GM12878 (cell line): ENCODE results near the gene PSMD1. TPM values are rescaled to one million over a fixed set of nuclear protein-coding genes. Genes with fewer than 3 reads are reported as not detected.

Source experiments
- ATAC-seq: fragments of 200-7000 bp; cut with Tn5 transposase; 3 replicates; pipeline ENCODE4 v1.9.1; 2020; ENCODE audit warnings: mild to moderate bottlenecking, moderate library complexity
- BruUV-seq: library from RNA; stranded (reverse); fragments of 400-500 nt; replicated peaks from 2 replicates; lab custom pipeline; 2021; lab: Mats Ljungman, UMichigan
- CTCF ChIA-PET: fragments of 300-600 bp; sonication (Branson Sonifier 250); formaldehyde crosslinking; extraction: SDS; loops from one replicate; lab custom pipeline; 2021; ENCODE audit warnings: inconsistent platforms; lab: Yijun Ruan, JAX
- POLR2A ChIA-PET: fragments of 350-600 bp; formaldehyde crosslinking; extraction: SDS; loops from one replicate; lab custom pipeline; 2021; ENCODE audit warnings: inconsistent platforms; lab: Charles Lee
- RAD21 ChIA-PET: fragments of 300-600 bp; sonication (Branson Sonifier 250); formaldehyde crosslinking; loops from one replicate; lab custom pipeline; 2023; ENCODE audit warnings: antibody characterized with exemption; ENCODE audit not compliant: unreplicated experiment; lab: Charles Lee
- SMC1A ChIA-PET: fragments of 300-600 bp; sonication (Branson Sonifier 250); formaldehyde crosslinking; loops from one replicate; lab custom pipeline; 2023; ENCODE audit not compliant: unreplicated experiment, uncharacterized antibody; lab: Charles Lee
- DNase-seq: peaks from one replicate; pipeline ENCODE4 v3.0.0-alpha.2; 2011; ENCODE audit warnings: low read depth, low spot score
- FAIRE-seq: peaks from 3 replicates; lab custom pipeline; 2011; peaks lifted over from hg19 to GRCh38; lab: Jason Lieb, UNC
- H2AFZ ChIP-seq: 2 replicates; pipeline ENCODE4 v1.6.0; 2011; ENCODE audit warnings: low read depth, low read length, control low read depth; ENCODE audit not compliant: control insufficient read depth
- H3K27ac ChIP-seq: 2 replicates; pipeline ENCODE4 v1.5.1; 2011; ENCODE audit warnings: control low read depth; ENCODE audit not compliant: control insufficient read depth, insufficient read depth
- H3K27me3 ChIP-seq, 2 experiments: replicated peaks in 1 of 2; 2 replicates each; pipeline versions ENCODE4 v1.6.0 to v1.6.1; 2011; ENCODE audit warnings: low read length in 1 of 2; ENCODE audit not compliant: control insufficient read depth in 2 of 2, insufficient read depth in 2 of 2
- H3K36me3 ChIP-seq, 2 experiments: 2 replicates each; pipeline ENCODE4 v1.5.1; 2011; ENCODE audit warnings: low read length in 1 of 2; ENCODE audit not compliant: control insufficient read depth in 2 of 2, insufficient read depth in 2 of 2
- H3K4me1 ChIP-seq: 2 replicates; pipeline ENCODE4 v1.6.1; 2011; ENCODE audit warnings: mild to moderate bottlenecking, low read length, moderate library complexity, mixed read lengths; ENCODE audit not compliant: control insufficient read depth, insufficient read depth
- H3K4me2 ChIP-seq: 2 replicates; pipeline ENCODE4 v1.6.0; 2011; ENCODE audit warnings: control low read depth; ENCODE audit not compliant: control insufficient read depth, insufficient read depth
- H3K4me3 ChIP-seq: fragments of 200-600 bp; sonication (generic); 2 replicates; pipeline ENCODE4 v1.5.1; 2016
- H3K79me2 ChIP-seq: 2 replicates; pipeline ENCODE4 v1.6.0; 2011; ENCODE audit warnings: low read length; ENCODE audit not compliant: control insufficient read depth, insufficient read depth
- H3K9ac ChIP-seq: 2 replicates; pipeline ENCODE4 v1.8.0; 2011; ENCODE audit warnings: low read length, control low read depth, mixed read lengths; ENCODE audit not compliant: control insufficient read depth, insufficient read depth
- H3K9me3 ChIP-seq: replicated peaks from 3 replicates; pipeline ENCODE4 v1.5.1; 2011; ENCODE audit warnings: mild to moderate bottlenecking, low read length; ENCODE audit not compliant: control insufficient read depth, insufficient read depth
- H4K20me1 ChIP-seq: 2 replicates; pipeline ENCODE4 v1.6.0; 2011; ENCODE audit not compliant: control insufficient read depth, insufficient read depth
- ATF3 ChIP-seq: IDR thresholded peaks from 2 replicates; pipeline ENCODE4 v1.6.1; 2011; ENCODE audit warnings: low read depth, mild to moderate bottlenecking, low read length, moderate library complexity, borderline replicate concordance; ENCODE audit errors: extremely low read depth
- BRCA1 ChIP-seq: IDR thresholded peaks from 2 replicates; pipeline ENCODE4 v1.6.1; 2011; ENCODE audit warnings: low read depth, low read length, improper control_type of control experiment
- CHD2 ChIP-seq: IDR thresholded peaks from 2 replicates; pipeline ENCODE4 v1.6.1; 2011; ENCODE audit warnings: low read depth, low read length, improper control_type of control experiment, borderline replicate concordance
- CUX1 ChIP-seq: IDR thresholded peaks from 2 replicates; pipeline ENCODE4 v1.6.1; 2012; ENCODE audit warnings: improper control_type of control experiment, low read depth, low read length; ENCODE audit not compliant: insufficient replicate concordance
- DPF2 ChIP-seq: fragments of 450-650 bp; IDR thresholded peaks from 2 replicates; pipeline ENCODE4 v1.6.1; 2017; ENCODE audit warnings: mild to moderate bottlenecking
- EP300 ChIP-seq, 2 experiments: fragments of 150-350 bp in 1 of 2; IDR thresholded peaks; 2 replicates each; pipeline ENCODE4 v1.6.1; 2011 to 2012; ENCODE audit warnings: low read depth in 2 of 2, low read length in 2 of 2, borderline replicate concordance in 1 of 2, improper control_type of control experiment in 1 of 2, inconsistent platforms in 1 of 2; ENCODE audit not compliant: control insufficient read depth in 1 of 2
- JUNB ChIP-seq: IDR thresholded peaks from 2 replicates; pipeline ENCODE4 v1.6.1; 2016; ENCODE audit warnings: antibody characterized with exemption, mild to moderate bottlenecking
- MAX ChIP-seq: IDR thresholded peaks from 2 replicates; pipeline ENCODE4 v1.6.1; 2012; ENCODE audit warnings: low read depth, low read length, improper control_type of control experiment
- MXI1 ChIP-seq: fragments of 150-350 bp; IDR thresholded peaks from 2 replicates; pipeline ENCODE4 v1.6.1; 2011; ENCODE audit warnings: low read depth, mild to moderate bottlenecking, inconsistent platforms, low read length, improper control_type of control experiment
- SUPT20H ChIP-seq: IDR thresholded peaks from 2 replicates; pipeline ENCODE4 v1.6.1; 2011; ENCODE audit warnings: low read depth, mild to moderate bottlenecking, low read length, moderate library complexity, borderline replicate concordance; ENCODE audit not compliant: control insufficient read depth
- ZBTB4 ChIP-seq: fragments of 450-650 bp; formaldehyde crosslinking; IDR thresholded peaks from 2 replicates; pipeline ENCODE4 v1.4.0; 2022; ENCODE audit warnings: mild to moderate bottlenecking, moderate library complexity
- WGBS: methylation state at CpG from one replicate; pipeline ENCODE4 v1.1.6; 2016; ENCODE audit warnings: low lambda C conversion rate; ENCODE audit not compliant: insufficient replicate concordance, insufficient coverage; ENCODE audit errors: missing lambda C conversion rate; 5-methylcytosine and 5-hydroxymethylcytosine counted together
- in situ Hi-C: fragments of 300-500 bp; cut with MboI; formaldehyde crosslinking; loops from 9 replicates; pipeline ENCODE4 v1.14.3; 2018; ENCODE audit warnings: mixed read lengths
- intact Hi-C: fragments of 100-400 bp; cut with micrococcal nuclease; formaldehyde crosslinking; loops from one replicate; pipeline ENCODE4 v1.14.2; 2022; ENCODE audit not compliant: unreplicated experiment
- polyA plus RNA-seq, 11 experiments: library from polyadenylated mRNA; depleted of rRNA in 4 of 11; unstranded in 6 of 11; stranded (reverse) in 5 of 11; fragments of >200 nt; fragmentation: Nextera tagmentation in 4 of 11; fragmentation: Illumina TruSeq in 1 of 11; extraction: Ambion mirVana in 4 of 11; extraction: Trizol in 1 of 11; gene quantifications; 1 replicate in 1 of 11; 2 replicates in 10 of 11; pipeline versions ENCODE4 v1.2.1 to v1.2.3, GENCODE V29; 2011 to 2016; ENCODE audit warnings: inconsistent platforms in 2 of 11, missing spikeins in 2 of 11, low read depth in 1 of 11
- total RNA-seq, 4 experiments: library from RNA; depleted of rRNA in 3 of 4; stranded (reverse); fragments of >200 nt in 3 of 4; fragmentation: Illumina TruSeq in 1 of 4; extraction: Trizol in 1 of 4; gene quantifications; 2 replicates each; pipeline versions ENCODE4 v1.2.1 to v1.2.3, GENCODE V29; 2013 to 2021

The PSMD1 gene
- total and polyA plus RNA-seq, 10 of the 15 experiments (the other 5 are each of a cell fraction or from before 2014, with no cell fraction given), result 87.4 to 220 (median 139) TPM

GRCh38 chr2:231036578-231037106 is 20.0 kb upstream of the PSMD1 start:
- WGBS, result 75% methylated on average over 11 of the region's 12 CpGs
- H3K27ac ChIP-seq, result no peak overlapping the region
- H3K4me2 ChIP-seq, result no peak overlapping the region
- no peaks in the 10 kb centered on the region for H4K20me1 ChIP-seq
- no peaks in the 10 kb centered on the region for H3K36me3 ChIP-seq
- no peak for DNase-seq
- intact Hi-C loops (no loop called here), in situ Hi-C loops (no loop called here)
- no peak for FAIRE-seq
- no TSS peak for BruUV-seq
- ATAC-seq, result no peak
- ChIA-PET RAD21 (no interaction called here), CTCF (no interaction called here), SMC1A (no interaction called here), POLR2A (no interaction called here)
- peaks cover 3% of the 10 kb centered on the region; the same call in 1 of the 2 replicates for H3K4me1 ChIP-seq
- H3K9me3 ChIP-seq, result no peaks in the 10 kb centered on the region
- H3K79me2 ChIP-seq, result no peaks in the 10 kb centered on the region
- H2AFZ ChIP-seq, result no peak overlapping the region
- no peak overlapping the region for H3K4me3 ChIP-seq
- H3K27me3 ChIP-seq, result peaks cover 12 to 14% of the 10 kb centered on the region in 2 experiments
- no peak overlapping the region for H3K9ac ChIP-seq
- TF ChIP-seq SUPT20H (no peak), ZBTB4 (CRISPR knock-in tag) (no peak), MAX (no peak), JUNB (no peak), CHD2 (no peak), EP300 (IDR thresholded peaks at IDR 0.05; ENCODE audit: borderline replicate concordance in 1 of 2, control insufficient read depth in 1 of 2, low read depth in 2 of 2, low read length in 2 of 2) (no peak), MXI1 (no peak), ATF3 (no peak), CUX1 (no peak), BRCA1 (no peak), DPF2 (no peak)
